PFSK-1 (cell line): Measurements from ENCODE around the gene HS2ST1.

Experiments
- FOXP2 ChIP-seq: optimal IDR thresholded peaks from 2 replicates; pipeline ENCODE3; 2011; ENCODE audit warnings: borderline replicate concordance, control low read depth, inconsistent platforms; ENCODE audit not compliant: insufficient read depth; ENCODE audit errors: extremely low read length, extremely low read depth
- POLR2AphosphoS5 ChIP-seq: IDR thresholded peaks from 2 replicates; pipeline ENCODE4 v1.6.1; 2012; ENCODE audit warnings: low read depth, mild to moderate bottlenecking, control low read depth, low read length, moderate library complexity
- SIN3A ChIP-seq: IDR thresholded peaks from 2 replicates; pipeline ENCODE4 v1.6.1; 2012; ENCODE audit warnings: mild to moderate bottlenecking, low read length, moderate library complexity, borderline replicate concordance; ENCODE audit not compliant: insufficient read depth
- TAF1 ChIP-seq: IDR thresholded peaks from 2 replicates; pipeline ENCODE4 v1.6.1; 2012; ENCODE audit warnings: low read length, control low read depth, borderline replicate concordance; ENCODE audit not compliant: insufficient read depth
- TF ChIP-seq, protein P1 (sequence below), 2 experiments: IDR thresholded peaks; 2 replicates each; pipeline versions ENCODE4 v1.6.1 to v1.8.0; 2011 to 2012; ENCODE audit warnings: low read depth in 2 of 2, low read length in 2 of 2, control low read depth in 1 of 2, inconsistent platforms in 1 of 2, mild to moderate bottlenecking in 1 of 2, moderate library complexity in 1 of 2; ENCODE audit not compliant: insufficient read depth in 1 of 2

HS2ST1 gene

DNA sequence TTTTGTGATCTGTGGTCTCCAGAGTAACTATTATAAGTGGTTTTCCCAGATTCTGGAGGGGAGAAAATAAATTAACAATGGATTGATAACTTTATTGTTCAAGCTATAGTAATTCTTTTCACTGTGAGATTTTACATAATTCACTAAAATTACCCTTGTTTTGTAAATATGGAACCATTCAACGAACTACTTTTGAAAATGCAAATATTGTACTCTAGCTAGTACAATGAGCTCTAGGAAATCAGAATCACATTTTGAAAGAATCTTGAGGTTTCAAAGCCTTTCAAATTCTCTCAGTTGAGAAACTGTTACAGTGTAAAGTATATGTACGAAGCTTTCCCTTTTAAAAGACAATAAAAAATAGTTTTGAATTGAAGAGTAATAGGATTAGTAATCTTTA lies 119.9 kb downstream of the HS2ST1 start:
- no peak for TF ChIP-seq POLR2AphosphoS5
- no peak for TF ChIP-seq FOXP2
- TF ChIP-seq, protein P1, sequence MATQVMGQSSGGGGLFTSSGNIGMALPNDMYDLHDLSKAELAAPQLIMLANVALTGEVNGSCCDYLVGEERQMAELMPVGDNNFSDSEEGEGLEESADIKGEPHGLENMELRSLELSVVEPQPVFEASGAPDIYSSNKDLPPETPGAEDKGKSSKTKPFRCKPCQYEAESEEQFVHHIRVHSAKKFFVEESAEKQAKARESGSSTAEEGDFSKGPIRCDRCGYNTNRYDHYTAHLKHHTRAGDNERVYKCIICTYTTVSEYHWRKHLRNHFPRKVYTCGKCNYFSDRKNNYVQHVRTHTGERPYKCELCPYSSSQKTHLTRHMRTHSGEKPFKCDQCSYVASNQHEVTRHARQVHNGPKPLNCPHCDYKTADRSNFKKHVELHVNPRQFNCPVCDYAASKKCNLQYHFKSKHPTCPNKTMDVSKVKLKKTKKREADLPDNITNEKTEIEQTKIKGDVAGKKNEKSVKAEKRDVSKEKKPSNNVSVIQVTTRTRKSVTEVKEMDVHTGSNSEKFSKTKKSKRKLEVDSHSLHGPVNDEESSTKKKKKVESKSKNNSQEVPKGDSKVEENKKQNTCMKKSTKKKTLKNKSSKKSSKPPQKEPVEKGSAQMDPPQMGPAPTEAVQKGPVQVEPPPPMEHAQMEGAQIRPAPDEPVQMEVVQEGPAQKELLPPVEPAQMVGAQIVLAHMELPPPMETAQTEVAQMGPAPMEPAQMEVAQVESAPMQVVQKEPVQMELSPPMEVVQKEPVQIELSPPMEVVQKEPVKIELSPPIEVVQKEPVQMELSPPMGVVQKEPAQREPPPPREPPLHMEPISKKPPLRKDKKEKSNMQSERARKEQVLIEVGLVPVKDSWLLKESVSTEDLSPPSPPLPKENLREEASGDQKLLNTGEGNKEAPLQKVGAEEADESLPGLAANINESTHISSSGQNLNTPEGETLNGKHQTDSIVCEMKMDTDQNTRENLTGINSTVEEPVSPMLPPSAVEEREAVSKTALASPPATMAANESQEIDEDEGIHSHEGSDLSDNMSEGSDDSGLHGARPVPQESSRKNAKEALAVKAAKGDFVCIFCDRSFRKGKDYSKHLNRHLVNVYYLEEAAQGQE (IDR thresholded peaks at IDR 0.05; ENCODE audit: insufficient read depth in 1 of 2, low read depth in 2 of 2, low read length in 2 of 2) = no peak

DNA sequence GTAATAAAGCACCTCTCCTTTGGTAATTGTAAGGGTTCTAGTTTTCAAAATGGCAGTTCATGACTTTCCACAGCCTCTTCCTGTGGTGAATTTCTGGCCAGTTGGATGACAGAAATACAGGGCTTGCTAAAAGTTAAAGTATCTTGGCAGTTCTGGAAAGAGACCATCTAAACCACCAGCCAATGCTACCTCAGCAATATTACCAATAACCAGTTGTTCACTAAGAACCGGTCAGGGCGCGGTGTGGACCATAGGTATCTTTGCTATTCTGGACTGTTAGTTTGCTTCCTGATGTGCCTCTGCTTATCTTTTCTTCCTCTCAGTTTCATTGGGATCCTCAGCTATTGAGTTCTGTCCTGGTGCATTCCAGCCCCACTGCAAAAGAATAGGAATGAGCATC lies 124.7 kb downstream of the HS2ST1 start:
- TF ChIP-seq FOXP2 = no peak
- TF ChIP-seq, protein P1 (IDR thresholded peaks at IDR 0.05; ENCODE audit: insufficient read depth in 1 of 2, low read depth in 2 of 2, low read length in 2 of 2) = no peak
- no peak for TF ChIP-seq POLR2AphosphoS5
- no peak for TF ChIP-seq TAF1

DNA sequence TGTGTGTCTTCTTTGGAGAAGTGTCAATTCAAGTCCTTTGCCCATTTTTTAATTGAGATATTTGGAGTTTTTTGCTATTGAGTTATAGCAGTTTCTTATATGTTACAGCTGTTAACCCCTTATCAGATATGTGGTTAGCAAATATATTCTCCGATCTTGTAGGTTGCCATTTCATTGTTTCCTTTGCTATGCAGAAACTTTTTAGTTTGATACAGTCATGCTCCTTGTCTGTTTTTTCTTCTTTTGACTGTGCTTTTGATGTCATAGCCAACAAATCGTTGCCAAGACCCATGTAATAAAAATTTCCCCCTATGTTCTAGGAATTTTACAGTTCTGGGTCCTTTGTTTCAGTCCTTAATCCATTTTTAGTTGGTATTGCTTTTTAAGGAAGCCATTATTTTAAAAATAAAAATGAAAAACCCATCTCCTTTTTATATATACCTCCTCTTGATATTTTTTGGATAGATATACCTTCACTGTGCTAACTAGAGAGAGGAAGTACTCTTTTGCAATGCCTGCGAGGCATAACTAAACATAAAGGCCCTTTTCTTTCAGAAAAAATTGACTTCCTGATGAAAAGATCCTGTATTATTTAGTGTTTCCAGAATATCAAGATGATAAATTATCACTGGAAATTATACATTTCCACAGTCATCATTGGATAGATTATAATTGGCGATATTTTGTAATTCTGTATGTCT lies 127.8 kb downstream of the HS2ST1 start:
- no peak for TF ChIP-seq POLR2AphosphoS5
- no peak for TF ChIP-seq SIN3A
- TF ChIP-seq FOXP2 = no peak
- TF ChIP-seq, protein P1 (IDR thresholded peaks at IDR 0.05; ENCODE audit: insufficient read depth in 1 of 2, low read depth in 2 of 2, low read length in 2 of 2) = no peak
- TF ChIP-seq TAF1 = no peak

DNA sequence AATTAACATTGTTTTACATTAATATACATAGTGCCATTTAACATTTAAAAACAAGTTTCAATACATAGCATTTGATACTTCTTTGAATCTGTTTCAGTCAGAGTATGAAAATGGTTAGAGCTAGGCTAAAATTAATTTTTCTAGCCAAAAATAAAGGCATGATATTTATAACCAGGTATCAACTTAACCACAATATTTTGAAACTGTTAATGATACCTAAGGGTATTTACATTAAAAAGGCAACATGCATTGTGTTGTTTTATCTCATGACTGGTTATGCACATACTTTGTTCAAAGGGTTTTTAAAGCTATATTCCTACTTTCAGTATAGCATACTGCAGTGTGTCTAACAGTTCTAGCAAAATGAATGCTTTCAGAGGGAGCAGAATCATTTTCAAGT lies 130.0 kb downstream of the HS2ST1 start:
- TF ChIP-seq, protein P1 (IDR thresholded peaks at IDR 0.05; ENCODE audit: insufficient read depth in 1 of 2, low read depth in 2 of 2, low read length in 2 of 2) = no peak
- TF ChIP-seq FOXP2 (no peak), SIN3A (no peak), POLR2AphosphoS5 (no peak), TAF1 (no peak)

DNA sequence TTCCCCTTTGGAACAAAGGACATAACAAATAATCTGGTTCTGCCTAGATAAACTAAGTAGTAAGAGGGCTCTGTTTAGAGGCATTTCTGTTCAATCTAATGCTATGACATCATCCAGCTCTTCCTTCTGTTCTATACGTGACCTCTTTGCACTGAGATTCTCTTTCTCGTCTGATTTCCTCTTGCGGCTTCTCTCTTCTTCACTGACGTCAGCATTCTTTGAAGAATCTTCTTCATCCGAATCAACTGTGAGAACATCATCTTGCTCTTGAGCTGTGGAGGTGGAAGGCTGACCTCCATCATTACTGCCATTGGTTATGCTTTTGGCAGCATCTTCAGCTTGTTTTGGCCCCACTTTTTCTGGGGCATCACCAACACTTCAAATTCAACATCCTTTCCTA lies 130.4 kb downstream of the HS2ST1 start:
- TF ChIP-seq FOXP2 (no peak), SIN3A (no peak), TAF1 (no peak), POLR2AphosphoS5 (no peak)
- TF ChIP-seq, protein P1 (IDR thresholded peaks at IDR 0.05; ENCODE audit: insufficient read depth in 1 of 2, low read depth in 2 of 2, low read length in 2 of 2) = no peak
